OCI-LY3 (cell line): ENCODE results near the gene PRKAA2.

Experiments
- CTCF ChIP-seq: fragments of 200-600, 300-600 bp; sonication (generic); IDR thresholded peaks from 2 replicates; pipeline ENCODE4 v1.5.1; 2014; ENCODE audit warnings: antibody characterized with exemption, low read length, low read depth
- EZH2phosphoT487 ChIP-seq: fragments of 200-600 bp; shearing (Covaris generic); IDR thresholded peaks from 2 replicates; pipeline ENCODE4 v1.6.1; 2018; ENCODE audit warnings: antibody characterized with exemption, mixed run types, low read depth

DNA sequence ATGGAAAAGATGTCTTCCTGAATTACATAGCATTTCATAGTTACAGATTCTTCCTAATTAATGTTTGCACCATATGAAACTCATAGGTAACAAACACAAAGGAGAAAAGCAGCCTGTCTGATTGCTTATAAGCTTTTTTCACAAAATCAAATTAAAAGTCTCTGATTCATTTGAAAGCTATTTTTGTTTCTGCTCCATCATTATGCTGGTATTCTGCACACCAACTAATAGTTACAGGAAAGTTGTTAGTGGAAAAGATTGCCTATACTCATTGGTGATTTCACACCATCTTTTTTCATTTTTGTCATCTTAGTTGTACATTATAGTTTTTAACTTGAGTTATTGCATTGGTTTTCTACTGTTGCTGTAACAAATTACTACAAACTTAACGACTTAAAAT lies 70.0 kb downstream of the PRKAA2 start:
- TF ChIP-seq CTCF (no peak), EZH2phosphoT487 (no peak)
